Progenitor cell of endocrine pancreas (in vitro differentiated cells): ENCODE results near the gene MEF2B. TPM values are rescaled to one million over a fixed set of nuclear protein-coding genes. Genes with fewer than 3 reads are reported as not detected.

Experiments
- DNase-seq: peaks from one replicate; pipeline ENCODE4 v3.0.0; 2021; ENCODE audit warnings: low spot score; ENCODE audit not compliant: unreplicated experiment
- H3K27ac Mint-ChIP-seq: 2 replicates; pipeline ENCODE4 v1.8.0; 2021; ENCODE audit warnings: mild to moderate bottlenecking, moderate library complexity, mixed read lengths
- H3K27me3 Mint-ChIP-seq: 2 replicates; pipeline ENCODE4 v1.8.0; 2021; ENCODE audit warnings: mixed read lengths
- H3K36me3 Mint-ChIP-seq: 2 replicates; pipeline ENCODE4 v1.8.0; 2022; ENCODE audit warnings: mixed read lengths; ENCODE audit not compliant: insufficient read depth
- H3K4me1 Mint-ChIP-seq: 2 replicates; pipeline ENCODE4 v1.8.0; 2021; ENCODE audit warnings: low read depth, mixed read lengths
- H3K4me3 Mint-ChIP-seq: 2 replicates; pipeline ENCODE4 v1.8.0; 2021; ENCODE audit warnings: low read depth, mild to moderate bottlenecking, moderate library complexity, mixed read lengths
- H3K9me3 Mint-ChIP-seq: 2 replicates; pipeline ENCODE4 v1.8.0; 2021; ENCODE audit warnings: low read depth, mixed read lengths
- CTCF ChIP-seq: fragments of 200-600 bp; sonication (generic); IDR thresholded peaks from one replicate; pipeline ENCODE4 v1.5.0; 2021; ENCODE audit warnings: antibody characterized with exemption, mild to moderate bottlenecking; ENCODE audit not compliant: unreplicated experiment
- total RNA-seq: library from RNA; stranded (reverse); gene quantifications from 2 replicates; pipeline ENCODE4 v1.2.1, GENCODE V29; 2021

The MEF2B gene
- total RNA-seq, 1 donor from 2014 or later: 4.2 TPM

- Mint-ChIP-seq H3K27ac (no peak overlapping the region), H3K36me3 (no peaks in the 10 kb centered on the region), H3K27me3 (peaks cover 13% of the 10 kb centered on the region), H3K4me3 (no peak overlapping the region), H3K4me1 (no peaks in the 10 kb centered on the region), H3K9me3 (no peaks in the 10 kb centered on the region)
- no peak for DNase-seq
- no peak for TF ChIP-seq CTCF
Measured at GRCh38 chr19:19145281-19145680, 24.8 kb downstream of the MEF2B start.

GRCh38 chr19:19142347-19142746, 27.7 kb downstream of the MEF2B start:
- Mint-ChIP-seq H3K36me3 (no peaks in the 10 kb centered on the region), H3K4me3 (no peak overlapping the region), H3K4me1 (peaks cover 6% of the 10 kb centered on the region), H3K27ac (peak overlapping the region; percentile 41), H3K27me3 (peaks cover 22% of the 10 kb centered on the region), H3K9me3 (no peaks in the 10 kb centered on the region)
- no peak for DNase-seq
- TF ChIP-seq CTCF: no peak

GRCh38 chr19:19140476-19140875, 29.6 kb downstream of the MEF2B start:
- peaks cover 23% of the 10 kb centered on the region for H3K27me3 Mint-ChIP-seq
- H3K36me3 Mint-ChIP-seq: no peaks in the 10 kb centered on the region
- no peak overlapping the region for H3K27ac Mint-ChIP-seq
- H3K4me3 Mint-ChIP-seq: no peak overlapping the region
- peaks cover 12% of the 10 kb centered on the region for H3K4me1 Mint-ChIP-seq
- no peaks in the 10 kb centered on the region for H3K9me3 Mint-ChIP-seq
- TF ChIP-seq CTCF: no peak
- DNase-seq: no peak

- no peaks in the 10 kb centered on the region for H3K9me3 Mint-ChIP-seq
Measured at GRCh38 chr19:19139876-19140229, 30.2 kb downstream of the MEF2B start.

GRCh38 chr19:19138109-19138981, 31.7 kb downstream of the MEF2B start, which contains the start of gene TMEM161A:
Gene TMEM161A, minus strand, starts transcription at chr19:19138478. Its CDS starts 50 bp downstream, at chr19:19138428.
- Mint-ChIP-seq H3K27me3 (peaks cover 22% of the 10 kb centered on the region), H3K4me1 (peaks cover 12% of the 10 kb centered on the region), H3K36me3 (no peaks in the 10 kb centered on the region), H3K9me3 (no peaks in the 10 kb centered on the region), H3K4me3 (peak within 1 kb of the TSS; percentile 97), H3K27ac (peak within 1 kb of the TSS; percentile 87)
- peak; percentile 94 for DNase-seq
- TF ChIP-seq CTCF: no peak

More at GRCh38 chr19:19139876-19140229, 30.2 kb downstream of the MEF2B start:
- H3K4me1 Mint-ChIP-seq: peaks cover 12% of the 10 kb centered on the region
- no peaks in the 10 kb centered on the region for H3K36me3 Mint-ChIP-seq
- peak overlapping the region; percentile 90 for H3K27ac Mint-ChIP-seq
- TF ChIP-seq CTCF: no peak
- no peak overlapping the region for H3K4me3 Mint-ChIP-seq
- peaks cover 23% of the 10 kb centered on the region for H3K27me3 Mint-ChIP-seq
- no peak for DNase-seq
